Stimulated activated CD4-positive, alpha-beta T cell treated with anti-CD3 and anti-CD28 coated beads, Interleukin-12 subunit alpha, Interleukin-12 subunit beta, amount 100 ng/mL, for 24 hours (primary cell): ENCODE results near the gene QSOX1.

Source experiments
- DNase-seq, 2 experiments: peaks; one replicate each; pipeline ENCODE4 v3.0.0-alpha.2; 2020; ENCODE audit warnings: low read depth in 2 of 2

The QSOX1 gene

DNA sequence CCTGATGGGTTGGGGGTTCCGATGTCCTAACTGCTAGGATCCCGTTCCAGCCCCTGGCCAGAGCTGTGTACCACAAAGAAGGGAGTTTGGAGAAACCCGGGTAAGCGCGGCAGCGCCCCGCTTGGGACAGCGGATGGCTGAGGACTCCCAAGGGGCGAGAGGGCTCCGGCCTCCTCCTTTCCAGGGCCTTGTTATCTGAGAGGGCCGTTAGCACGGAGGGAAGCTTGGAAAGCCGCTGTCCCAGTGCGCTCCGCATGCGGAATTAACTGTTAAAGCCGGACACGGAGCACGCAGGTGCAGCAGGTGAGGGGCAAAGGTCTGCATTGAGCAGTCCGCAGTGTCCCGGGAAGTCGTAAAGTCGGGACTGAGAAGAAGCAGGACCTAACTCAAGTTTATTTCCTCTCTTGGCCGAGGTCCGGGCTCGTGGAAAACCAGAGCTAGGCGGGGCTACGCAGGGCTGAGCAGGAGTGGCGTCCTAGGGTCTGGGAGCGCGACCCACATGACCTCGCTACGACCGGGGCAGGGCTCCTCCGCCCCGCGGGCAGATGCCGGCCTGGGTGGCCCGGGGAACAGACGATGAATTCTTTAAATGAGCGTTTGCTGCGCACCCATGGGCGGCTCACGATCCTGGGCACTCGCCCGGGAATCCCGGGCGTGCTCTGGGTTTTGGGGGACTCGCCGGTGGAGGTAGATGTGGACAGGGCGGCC is 79.9 kb downstream of the QSOX1 start:
- DNase-seq: no peak

DNA sequence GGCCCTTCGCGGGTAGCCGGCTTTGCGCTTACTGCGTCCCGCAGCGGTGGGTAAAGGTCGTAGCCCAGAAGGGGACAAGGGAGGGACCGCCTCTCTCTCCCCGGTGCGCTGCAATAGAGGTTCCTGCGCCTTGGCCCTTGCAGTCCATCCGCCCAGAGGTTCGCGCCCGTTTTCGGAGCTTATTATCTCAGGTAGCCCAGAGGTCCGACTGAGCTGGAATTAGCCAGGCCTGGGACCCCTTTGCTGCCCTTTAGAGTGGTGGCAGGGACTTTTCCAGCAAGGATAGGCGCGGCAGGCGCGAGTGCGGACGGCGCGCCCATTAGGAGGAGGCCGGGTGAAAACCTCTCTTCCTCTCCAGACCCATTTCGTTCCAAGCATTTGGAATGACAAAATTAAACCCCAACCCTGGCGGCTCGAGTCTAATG is 80.4 kb downstream of the QSOX1 start:
- no peak for DNase-seq

DNA sequence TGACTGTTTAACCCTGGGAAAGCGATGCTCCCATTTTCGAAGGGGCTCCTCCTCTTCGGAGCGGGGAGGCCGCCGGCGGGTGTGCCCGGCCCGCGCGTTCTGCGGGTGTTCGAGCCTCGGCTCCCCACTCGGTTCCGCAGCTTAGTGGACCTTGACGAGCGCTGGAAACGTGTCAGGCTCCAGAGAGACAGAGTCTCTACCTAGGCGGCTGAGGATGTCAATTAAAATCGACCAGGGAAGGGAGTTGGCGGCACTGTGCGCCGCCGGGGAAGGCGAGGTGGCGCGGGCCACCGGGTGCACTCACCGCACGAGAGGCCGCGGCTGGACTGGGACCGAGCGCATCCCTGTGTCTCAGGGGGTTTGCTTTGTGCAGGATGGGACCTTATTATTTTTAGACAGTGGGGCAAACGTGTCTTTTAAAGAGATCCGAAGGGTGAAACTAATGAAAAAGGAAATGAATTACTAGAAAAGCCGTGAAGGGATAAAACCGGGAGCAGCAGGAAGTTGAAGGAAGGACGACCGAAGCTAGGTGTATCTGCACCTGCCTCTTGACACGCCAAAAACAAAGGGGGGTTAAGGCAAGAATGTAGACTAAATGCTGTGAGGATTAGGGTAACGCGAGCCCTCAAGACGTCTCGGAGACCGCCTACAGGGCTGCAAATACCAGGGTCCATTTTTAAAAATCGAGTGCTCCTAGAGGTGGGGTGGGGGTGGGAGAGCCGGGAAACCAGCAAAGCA is 81.0 kb downstream of the QSOX1 start:
- DNase-seq: no peak

DNA sequence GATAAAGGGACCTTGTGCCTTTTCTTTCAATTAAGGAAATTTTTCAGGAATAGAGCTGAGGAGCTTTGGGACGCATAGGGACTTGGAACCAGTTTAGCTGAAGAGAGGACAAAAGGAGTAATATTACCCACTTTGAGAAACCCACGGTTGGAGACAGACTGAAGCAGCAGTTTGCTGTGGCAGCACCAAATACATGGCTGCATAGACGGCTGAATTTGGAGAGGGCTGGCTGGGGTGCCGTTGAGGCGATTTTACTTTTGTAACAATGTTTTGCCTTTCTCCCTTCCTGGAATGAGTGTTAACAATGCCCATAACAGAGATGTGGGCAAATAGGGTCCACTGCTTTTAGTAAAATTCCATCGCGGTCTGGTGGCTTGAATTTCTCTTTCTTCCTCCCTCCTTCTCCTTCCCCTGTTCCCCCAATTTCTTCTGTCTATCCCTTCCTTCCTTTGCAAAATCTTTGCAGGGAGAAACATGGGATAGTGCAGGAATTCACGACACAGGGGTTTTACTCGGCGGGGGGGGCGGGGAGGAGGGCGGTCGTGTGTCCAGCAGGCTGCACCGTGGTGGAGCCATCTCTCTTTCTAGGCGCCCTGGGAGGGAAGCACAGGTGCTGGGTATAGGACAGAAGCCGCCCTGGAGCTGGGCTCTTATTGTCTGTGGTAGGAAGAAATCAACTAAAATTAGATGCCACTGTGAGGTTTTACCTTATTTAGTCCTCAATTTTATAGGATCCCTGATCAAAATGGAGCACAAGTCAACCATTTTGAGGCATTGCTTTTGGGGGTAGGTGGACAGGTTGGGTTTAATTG is 82.2 kb downstream of the QSOX1 start:
- no peak for DNase-seq

DNA sequence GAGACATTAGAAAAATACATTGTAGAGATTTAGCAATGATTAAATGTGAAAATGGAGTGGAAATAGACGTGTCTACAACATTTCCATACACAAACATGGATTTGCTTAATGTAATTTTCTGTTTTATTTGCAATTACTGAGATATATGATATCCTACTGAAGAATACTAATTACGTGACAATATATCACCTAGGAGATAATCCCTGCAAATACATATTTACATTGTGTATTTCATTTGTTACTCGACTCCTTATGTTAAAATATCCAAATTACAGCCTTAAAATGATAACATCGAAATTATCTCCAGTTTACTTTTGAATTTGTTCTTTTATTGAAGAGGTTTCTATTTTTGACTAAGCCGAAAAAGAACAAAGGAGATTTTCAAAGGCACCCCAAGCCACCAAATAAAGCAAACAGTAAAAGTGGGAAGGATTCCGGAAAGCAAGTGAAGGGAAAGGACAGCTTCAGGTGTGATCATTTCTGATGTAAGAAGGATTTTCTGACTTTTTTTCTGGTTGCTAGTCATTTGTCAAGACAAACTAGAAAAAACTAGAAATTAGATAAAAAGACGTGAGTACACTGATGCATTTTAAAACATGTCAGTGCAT is 83.3 kb downstream of the QSOX1 start:
- DNase-seq: no peak

DNA sequence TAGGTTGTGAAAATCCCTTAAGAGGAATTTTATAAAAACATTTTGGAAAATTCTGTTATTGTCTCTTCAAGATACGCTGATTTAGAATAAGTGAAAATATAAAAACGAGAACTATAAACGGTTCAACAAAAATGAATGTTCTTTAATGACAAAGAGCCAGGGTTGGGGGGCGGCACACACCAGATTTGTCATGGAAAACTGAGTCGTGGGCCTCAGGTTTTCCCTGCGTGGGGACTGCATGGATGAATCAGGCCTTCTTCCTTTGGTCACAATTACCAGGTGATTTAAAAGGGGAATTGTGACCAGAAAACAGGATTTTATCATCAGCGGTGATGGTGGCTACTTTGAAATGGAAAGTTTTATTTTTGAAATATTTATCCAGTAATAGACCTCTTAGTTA is 84.0 kb downstream of the QSOX1 start:
- DNase-seq: no peak

DNA sequence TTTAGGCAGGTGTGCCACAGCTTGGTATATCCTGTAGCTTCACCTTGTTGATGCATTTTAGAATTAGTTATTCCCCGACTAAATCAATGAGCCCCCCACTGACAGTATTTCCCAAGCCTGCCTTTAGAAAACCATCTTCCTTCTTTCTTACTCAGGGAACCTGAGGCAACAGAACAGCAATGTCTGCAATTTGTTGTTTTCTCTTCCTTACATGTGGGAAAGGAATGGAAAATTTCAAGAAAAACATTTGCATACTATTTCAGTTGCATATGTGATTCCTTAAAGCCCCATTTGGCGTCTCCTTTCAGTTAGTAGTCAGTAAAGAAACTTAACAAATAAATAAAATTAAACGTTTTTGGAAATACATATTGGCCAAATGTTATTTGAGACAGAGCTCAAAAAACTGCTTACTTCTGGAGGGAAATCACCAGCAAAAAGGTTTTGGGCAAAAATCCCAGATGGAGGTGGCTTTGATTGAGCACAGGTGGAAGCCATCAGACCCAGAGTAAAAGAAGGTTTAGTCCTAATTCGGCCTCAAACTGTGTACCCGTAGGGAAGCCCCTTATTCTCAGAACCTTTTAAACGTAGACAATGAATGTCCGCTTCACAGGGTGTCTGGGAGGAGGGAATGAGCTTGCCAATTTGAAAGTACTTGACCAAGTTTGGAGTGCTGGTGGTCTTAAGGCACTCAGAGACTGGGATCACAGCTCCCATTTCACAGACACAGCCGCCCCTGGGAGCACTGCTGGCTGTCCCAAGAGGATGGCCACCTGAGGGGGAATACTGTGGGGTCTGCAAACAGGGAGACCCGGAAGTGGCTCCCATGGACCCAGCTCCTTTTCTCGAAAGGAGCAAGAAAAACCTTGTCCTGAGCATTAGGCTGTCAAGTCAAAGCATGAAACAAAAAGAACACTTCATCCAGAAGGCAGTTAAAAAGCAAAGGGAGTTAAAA is 84.8 kb downstream of the QSOX1 start:
- no peak for DNase-seq

DNA sequence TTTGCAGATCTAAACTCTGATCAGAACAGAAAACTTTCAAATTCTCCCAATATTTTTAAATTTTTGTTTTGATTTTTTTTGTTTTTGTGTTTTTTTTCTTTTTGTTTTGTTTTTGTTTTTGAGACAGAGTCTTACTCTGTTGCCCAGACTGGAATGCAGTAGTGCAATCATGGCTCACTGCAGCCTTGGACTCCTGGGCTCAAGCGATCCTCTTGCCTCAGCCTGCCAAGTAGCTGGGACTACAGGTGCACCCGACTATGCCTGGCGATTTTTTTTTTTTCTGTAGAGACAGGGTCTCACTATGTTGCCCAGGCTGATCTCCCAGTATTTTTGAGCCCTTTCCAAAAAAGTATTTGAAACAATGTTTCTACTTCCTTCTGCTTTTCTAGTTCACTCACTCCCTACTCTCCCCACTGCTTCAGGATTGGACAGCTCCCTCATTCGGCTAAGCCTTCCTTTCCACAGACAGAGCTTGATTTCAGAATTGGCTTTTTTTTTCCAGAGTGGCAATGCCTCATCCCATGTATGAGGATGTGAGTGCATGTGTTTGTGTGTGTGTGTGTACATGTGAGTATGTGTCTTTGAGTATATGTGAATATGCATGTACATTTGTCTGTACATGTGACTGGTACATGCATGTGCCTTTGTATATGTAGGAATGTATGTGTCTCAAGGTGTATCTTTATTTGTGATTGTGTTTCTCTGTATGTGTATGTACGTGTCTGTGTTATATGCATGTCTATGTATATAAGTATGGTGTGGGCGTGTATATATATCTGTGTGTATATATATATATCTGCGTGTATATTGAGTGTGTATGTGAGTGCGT is 87.3 kb downstream of the QSOX1 start:
- no peak for DNase-seq

DNA sequence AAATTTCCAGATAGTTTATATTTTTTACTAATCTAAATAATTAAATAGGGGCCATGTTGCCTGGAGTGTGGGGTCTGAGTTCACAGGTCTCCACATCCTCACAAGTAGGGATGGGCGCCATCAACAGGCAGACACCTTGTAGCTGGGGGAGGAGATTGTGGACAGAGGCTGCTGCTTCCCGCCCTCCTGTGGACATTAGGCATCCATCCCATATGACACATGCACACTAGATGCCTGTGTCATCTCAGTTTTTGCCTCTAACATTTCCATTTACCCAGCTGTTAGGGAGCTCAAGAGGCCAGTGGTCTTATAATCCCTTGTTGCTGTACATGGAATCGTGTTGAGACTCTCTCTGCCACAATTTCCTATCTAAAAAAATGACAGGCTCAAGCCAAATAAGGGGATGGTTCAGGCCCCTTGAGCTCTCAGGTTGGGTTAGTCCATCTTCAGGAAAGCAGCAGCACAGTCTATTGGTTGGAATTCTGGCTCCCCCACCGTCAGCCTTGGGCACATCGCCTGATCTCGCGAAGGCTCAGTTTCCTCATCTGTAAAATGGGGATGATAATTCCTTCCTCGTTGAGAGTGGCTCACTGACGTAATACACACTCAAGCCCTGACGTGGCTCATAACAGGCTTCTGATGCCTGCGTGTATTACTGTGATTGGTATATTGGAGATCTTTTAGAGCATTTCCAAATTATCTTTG is 89.0 kb downstream of the QSOX1 start:
- no peak for DNase-seq

DNA sequence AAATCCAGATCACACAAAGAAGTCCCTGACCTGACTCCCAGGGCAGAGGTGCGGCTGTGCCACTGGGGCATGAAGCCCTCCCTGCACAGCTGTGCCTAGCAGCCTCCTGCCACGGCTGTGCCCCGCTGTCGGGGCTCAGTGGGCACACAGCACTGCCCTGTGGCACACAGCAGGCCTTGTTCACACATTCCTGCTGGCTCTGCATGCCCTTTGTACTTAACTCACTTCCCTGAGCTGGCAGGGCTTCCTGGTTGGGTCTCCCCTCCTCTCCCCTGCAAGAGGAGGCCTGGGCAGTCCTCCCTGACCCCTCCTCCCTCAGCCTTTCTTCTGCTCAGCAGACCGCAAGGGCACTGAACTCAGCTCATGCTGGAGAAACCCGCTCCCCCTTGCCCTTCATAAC is 90.2 kb downstream of the QSOX1 start:
- no peak for DNase-seq

DNA sequence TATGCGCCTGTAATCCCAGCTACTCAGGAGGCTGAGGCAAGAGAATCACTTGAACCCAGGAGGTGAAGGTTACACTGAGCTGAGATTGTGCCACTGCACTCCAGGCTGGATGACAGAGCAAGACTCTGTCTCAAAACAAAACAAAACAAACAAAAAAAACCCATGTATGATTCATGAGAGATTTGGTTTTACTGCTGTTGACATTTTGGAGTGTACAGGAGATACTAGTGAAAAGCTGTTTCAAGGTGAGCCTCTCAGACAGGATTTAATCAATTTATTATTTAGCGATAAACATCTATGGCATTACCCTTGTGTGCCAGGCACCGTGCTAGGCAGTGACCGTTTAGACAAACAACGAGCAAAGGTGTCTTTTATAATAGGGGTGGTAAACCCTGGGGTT is 91.9 kb downstream of the QSOX1 start:
- DNase-seq: no peak

DNA sequence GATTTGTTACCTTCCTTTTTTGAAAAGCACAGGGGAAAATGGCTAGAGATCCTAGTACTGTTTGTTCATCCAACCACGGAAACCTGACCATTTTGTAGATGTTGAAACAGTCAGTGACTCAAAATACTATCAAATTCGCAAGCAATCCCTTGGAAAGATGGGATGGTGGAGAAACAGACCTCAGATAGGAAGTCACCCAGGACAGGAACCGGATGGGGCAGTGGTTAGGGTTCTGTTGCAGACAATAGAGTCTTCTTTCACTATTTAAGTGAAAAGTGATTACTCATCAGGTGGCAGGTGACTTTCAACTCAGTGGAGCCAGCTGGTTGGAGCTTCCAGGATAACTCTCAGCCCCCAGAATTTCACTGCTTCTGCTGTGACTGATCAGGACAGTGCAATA is 92.4 kb downstream of the QSOX1 start:
- DNase-seq: no peak

DNA sequence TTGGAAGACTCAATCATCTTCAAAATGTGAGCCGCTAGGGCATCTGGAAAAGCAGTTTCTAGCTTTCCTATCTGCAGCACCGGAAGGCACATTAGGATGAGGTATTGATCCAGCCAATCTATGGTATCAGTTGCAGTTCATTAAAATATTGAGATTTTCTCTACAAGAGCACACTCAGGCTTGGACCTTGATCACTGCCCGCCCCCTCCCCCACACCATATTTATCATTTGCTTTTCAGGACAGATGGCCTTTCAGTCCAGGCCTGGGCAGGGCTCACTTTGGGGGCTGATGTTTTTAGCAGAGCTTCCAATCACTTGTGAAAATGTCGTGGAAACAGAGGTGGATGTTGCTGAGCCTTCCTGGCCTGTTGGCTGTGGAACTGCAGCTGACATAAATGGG is 92.9 kb downstream of the QSOX1 start:
- DNase-seq: no peak

DNA sequence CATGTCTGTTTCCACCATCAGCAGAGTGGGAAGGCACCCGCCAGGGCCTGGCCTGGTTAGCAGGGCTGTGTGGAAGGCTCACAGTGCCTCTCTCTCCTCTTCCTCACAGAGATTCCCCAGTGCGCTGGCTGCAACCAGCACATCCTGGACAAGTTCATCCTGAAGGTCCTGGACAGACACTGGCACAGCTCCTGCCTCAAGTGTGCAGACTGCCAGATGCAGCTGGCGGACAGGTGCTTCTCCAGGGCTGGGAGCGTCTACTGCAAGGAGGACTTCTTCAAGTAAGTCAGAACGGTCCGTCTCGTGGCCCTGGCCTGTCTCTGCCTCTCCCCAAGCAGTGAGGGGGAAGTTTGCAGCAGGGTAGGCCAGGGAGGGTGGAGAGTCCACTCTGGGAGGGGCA is 93.5 kb downstream of the QSOX1 start:
- DNase-seq: no peak

DNA sequence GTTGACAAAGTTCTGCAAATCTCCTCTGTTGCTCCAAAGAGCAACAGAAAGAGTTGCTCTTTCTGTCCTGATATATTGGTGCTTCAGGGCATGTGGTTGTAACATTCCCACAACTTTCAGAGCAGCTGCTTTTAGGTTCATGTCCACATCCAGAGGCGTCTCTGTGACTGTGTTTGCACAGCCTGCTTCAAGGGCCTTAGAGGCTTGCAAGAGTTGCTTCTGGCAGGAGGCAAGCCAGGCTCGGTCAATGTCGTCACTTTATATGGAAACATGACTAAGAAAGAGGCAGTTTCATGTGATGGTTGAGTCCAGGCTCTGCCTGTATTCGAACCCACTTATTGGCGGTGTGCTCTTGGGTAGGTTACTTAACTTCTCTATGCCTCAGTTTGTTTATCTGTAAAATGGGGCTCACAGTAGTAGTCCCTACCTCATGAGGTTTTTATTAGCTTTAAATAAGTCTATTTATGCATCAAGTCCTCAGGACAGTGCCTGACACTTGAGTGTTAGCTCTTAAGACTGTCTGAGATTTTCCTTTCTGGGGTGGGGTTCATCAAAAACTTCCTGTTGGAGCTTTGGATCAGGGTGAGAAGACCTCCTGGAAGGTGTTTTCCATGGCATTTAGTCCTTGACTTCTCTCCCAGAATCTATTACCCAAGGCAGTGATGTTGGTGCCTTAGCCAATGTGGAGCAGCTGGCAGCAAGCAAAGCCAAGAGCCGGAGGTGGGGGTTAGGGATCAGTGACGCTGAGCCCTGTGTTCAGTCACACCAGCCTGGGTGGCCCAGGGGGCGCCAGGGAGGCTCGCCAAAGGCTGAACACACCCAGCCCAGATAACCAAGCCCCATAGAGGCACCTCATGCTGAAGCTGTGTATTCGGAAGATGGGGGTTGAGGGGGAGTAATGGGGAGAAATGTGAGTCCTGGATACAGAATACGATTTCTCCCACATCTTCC is 94.3 kb downstream of the QSOX1 start:
- no peak for DNase-seq

DNA sequence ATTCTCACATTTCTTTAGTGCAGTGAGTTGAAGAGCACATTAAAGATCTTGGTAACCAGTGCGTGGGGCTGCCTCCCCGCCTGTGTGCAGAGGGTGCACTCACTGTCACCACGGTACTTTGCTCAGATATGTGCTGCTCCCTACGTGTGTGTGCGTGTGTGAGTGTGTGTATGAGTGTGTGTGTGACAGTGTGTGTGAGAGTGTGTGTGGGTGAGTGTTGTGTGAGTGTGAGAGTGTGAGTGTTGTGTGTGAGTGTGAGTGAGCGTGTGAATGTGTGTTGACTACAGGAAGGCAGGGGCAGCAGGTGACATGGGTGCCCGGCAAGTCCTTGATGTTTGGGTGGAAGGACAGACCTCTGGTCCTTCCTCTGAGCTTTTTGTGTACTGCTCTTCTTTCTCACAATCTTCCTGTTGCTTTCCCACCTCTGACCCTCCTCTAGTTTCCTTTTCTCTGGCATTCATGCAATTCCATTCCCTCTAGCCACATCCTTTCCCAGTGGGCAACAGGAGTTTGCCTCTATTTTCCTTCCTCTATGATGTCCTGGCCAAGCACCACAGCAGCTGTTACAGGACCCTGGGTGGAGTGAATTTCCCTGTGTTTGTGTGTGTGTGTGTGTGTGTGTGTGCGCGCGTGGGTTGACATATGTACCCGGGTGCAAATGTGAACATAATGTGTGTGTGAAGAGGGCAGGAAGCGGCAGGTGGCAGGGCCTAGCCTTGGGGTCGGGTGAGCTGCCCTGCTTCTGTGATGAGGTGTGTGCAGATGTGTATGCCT is 95.2 kb downstream of the QSOX1 start:
- no peak for DNase-seq

DNA sequence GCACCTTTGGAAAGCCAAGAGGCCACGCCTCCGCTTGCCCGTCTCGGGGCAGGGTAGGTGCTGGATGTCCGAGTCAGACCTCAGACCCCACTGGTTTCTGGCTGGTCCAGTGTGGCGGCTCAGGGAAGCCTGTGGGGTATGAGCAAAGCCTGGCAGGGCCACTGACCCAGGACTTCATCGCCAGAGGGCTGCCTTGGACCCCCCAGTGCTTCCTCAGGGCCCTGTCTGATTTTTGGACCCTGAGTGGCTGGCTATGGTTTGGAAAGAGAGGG is 95.8 kb downstream of the QSOX1 start:
- DNase-seq: no peak
